ENCODE measurements around the gene CDK1.

Gene CDK1

DNA sequence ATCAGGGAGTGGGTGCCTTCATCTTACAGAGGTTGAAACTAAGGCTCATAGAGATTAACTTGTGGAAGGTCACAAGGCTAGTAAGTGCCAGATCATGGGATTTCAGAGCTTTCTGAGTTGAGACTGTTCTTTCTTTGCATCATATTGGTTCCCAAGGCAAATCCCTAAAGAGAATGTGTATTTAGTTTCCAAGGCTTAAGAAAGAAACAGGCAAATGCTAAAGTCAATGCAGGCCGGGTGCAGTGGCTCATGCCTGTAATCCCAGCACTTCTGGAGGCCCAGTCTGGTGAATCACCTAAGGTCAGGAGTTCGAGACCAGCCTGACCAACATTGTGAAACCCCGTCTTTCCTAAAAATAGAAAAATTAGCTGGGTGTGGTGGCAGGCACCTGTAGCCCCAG lies 19.8 kb downstream of the CDK1 start:
- Histone ChIP-seq H3K27ac (ENCODE audit: low read depth, low read length) (no peak overlapping the region), H3K27me3 (ENCODE audit: low read length) (no peaks in the 10 kb centered on the region), H3K4me3 (ENCODE audit: insufficient read depth, low read length, poor library complexity, severe bottlenecking) (no peak overlapping the region), H3K4me2 (ENCODE audit: low read depth, low read length, poor library complexity, severe bottlenecking) (no peak overlapping the region), H2AFZ (ENCODE audit: low read depth, low read length, severe bottlenecking) (no peak overlapping the region), H3K36me3 (ENCODE audit: low read length) (peaks cover 28% of the 10 kb centered on the region), H3K9me2 (replicated peaks; ENCODE audit: insufficient read depth, low read length) (no peaks in the 10 kb centered on the region), H3K9ac (ENCODE audit: low read length) (no peak overlapping the region), H3K9me3 (ENCODE audit: insufficient read depth, low read length) (no peaks in the 10 kb centered on the region), H4K20me1 (ENCODE audit: low read depth, low read length) (peaks cover 22% of the 10 kb centered on the region; the same call in 1 of the 2 replicates), H3K79me2 (ENCODE audit: insufficient read depth, low read length) (peaks cover 8% of the 10 kb centered on the region; the same call in 1 of the 2 replicates), H3F3A (ENCODE audit: insufficient read depth) (peaks cover 68% of the 10 kb centered on the region)
- TF ChIP-seq CTCF (IDR thresholded peaks at IDR 0.05; ENCODE audit: insufficient read depth, low read length, poor library complexity, severe bottlenecking), result no peak
- no peak for TF ChIP-seq EZH2phosphoT487 (conservative IDR thresholded peaks at IDR 0.05; ENCODE audit: low read length)

DNA sequence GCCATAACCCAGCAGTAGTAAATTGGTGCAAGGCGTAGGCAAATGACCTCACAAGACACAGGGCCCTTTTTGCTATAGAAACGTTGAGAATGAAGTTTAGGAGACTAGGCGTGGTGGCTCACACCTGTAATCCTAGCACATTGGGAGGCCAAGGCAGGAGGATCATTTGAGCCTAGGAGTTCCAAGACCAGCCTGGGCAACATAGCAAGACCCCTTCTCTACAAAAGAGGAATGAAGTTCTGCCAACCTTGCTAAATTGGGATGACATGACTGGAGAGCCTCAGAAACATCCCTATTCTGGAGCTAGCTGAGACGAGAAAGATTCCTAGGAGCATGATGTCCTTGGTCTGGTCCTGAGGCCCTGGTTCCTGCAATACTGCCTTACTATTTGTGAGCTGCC lies 20.6 kb downstream of the CDK1 start:
- no peaks in the 10 kb centered on the region for H3K9me2 ChIP-seq (replicated peaks; ENCODE audit: insufficient read depth, low read length)
- no peak for TF ChIP-seq CTCF (IDR thresholded peaks at IDR 0.05; ENCODE audit: insufficient read depth, low read length, poor library complexity, severe bottlenecking)
- no peak for TF ChIP-seq EZH2phosphoT487 (conservative IDR thresholded peaks at IDR 0.05; ENCODE audit: low read length)

GRCh38 chr10:60799971-60800650 lies 21.8 kb downstream of the CDK1 start:
- H3K9ac ChIP-seq (ENCODE audit: low read length), result no peak overlapping the region
- H3K79me2 ChIP-seq (ENCODE audit: insufficient read depth, low read length), result no peaks in the 10 kb centered on the region
- TF ChIP-seq EZH2phosphoT487 (conservative IDR thresholded peaks at IDR 0.05; ENCODE audit: low read length) (no peak), CTCF (IDR thresholded peaks at IDR 0.05; ENCODE audit: insufficient read depth, low read length, poor library complexity, severe bottlenecking) (no peak)
- peaks cover 9% of the 10 kb centered on the region; the same call in 1 of the 2 replicates for H3K36me3 ChIP-seq (ENCODE audit: low read length)
- no peak overlapping the region for H3K4me3 ChIP-seq (ENCODE audit: insufficient read depth, low read length, poor library complexity, severe bottlenecking)
- H3K9me2 ChIP-seq (replicated peaks; ENCODE audit: insufficient read depth, low read length), result no peaks in the 10 kb centered on the region
- H3K4me2 ChIP-seq (ENCODE audit: low read depth, low read length, poor library complexity, severe bottlenecking), result no peak overlapping the region
- H4K20me1 ChIP-seq (ENCODE audit: low read depth, low read length), result 0 out of 2 replicates have a peak, but pooled peaks cover 4% of the 10 kb centered on the region
- H2AFZ ChIP-seq (ENCODE audit: low read depth, low read length, severe bottlenecking), result no peak overlapping the region
- no peaks in the 10 kb centered on the region for H3K9me3 ChIP-seq (ENCODE audit: insufficient read depth, low read length)
- H3K27ac ChIP-seq (ENCODE audit: low read depth, low read length), result no peak overlapping the region
- H3F3A ChIP-seq (ENCODE audit: insufficient read depth), result peaks cover 51% of the 10 kb centered on the region
- H3K27me3 ChIP-seq (ENCODE audit: low read length), result no peaks in the 10 kb centered on the region

More for the DNA sequence above, 20.6 kb downstream of the CDK1 start:
- H3K79me2 ChIP-seq (ENCODE audit: insufficient read depth, low read length), result no peaks in the 10 kb centered on the region
- no peaks in the 10 kb centered on the region for H3K27me3 ChIP-seq (ENCODE audit: low read length)
- peaks cover 14% of the 10 kb centered on the region; the same call in 1 of the 2 replicates for H4K20me1 ChIP-seq (ENCODE audit: low read depth, low read length)
- no peaks in the 10 kb centered on the region for H3K9me3 ChIP-seq (ENCODE audit: insufficient read depth, low read length)
- H3F3A ChIP-seq (ENCODE audit: insufficient read depth), result peaks cover 62% of the 10 kb centered on the region
- no peak overlapping the region for H3K4me3 ChIP-seq (ENCODE audit: insufficient read depth, low read length, poor library complexity, severe bottlenecking)
- no peak overlapping the region for H3K9ac ChIP-seq (ENCODE audit: low read length)
- H3K4me2 ChIP-seq (ENCODE audit: low read depth, low read length, poor library complexity, severe bottlenecking), result no peak overlapping the region
- peaks cover 20% of the 10 kb centered on the region; the same call in 1 of the 2 replicates for H3K36me3 ChIP-seq (ENCODE audit: low read length)
- no peak overlapping the region for H3K27ac ChIP-seq (ENCODE audit: low read depth, low read length)
- H2AFZ ChIP-seq (ENCODE audit: low read depth, low read length, severe bottlenecking), result no peak overlapping the region

Data from SU-DHL-6 (cell line).